ENCODE measurements around the gene TTC39A.

DNA sequence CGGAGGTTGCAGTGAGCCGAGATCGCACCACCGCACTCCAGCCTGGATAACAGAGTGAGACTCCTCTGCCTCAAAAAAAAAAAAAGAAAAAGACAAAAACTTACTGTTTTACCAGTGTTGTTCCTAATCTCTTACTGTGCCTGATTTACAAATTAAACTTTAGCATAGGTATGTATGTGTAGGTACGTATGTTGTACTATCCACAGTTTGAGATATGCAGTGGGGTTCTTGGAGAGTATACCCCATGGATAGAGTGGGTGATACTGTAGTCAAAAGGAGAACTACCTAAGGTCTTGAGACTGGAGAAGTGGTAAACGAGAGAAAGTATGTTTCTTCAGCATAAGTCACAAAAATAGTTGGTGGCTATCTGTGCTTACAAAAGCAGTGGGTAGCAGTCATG lies 55.7 kb downstream of the TTC39A start:
- TF ChIP-seq, protein P1, sequence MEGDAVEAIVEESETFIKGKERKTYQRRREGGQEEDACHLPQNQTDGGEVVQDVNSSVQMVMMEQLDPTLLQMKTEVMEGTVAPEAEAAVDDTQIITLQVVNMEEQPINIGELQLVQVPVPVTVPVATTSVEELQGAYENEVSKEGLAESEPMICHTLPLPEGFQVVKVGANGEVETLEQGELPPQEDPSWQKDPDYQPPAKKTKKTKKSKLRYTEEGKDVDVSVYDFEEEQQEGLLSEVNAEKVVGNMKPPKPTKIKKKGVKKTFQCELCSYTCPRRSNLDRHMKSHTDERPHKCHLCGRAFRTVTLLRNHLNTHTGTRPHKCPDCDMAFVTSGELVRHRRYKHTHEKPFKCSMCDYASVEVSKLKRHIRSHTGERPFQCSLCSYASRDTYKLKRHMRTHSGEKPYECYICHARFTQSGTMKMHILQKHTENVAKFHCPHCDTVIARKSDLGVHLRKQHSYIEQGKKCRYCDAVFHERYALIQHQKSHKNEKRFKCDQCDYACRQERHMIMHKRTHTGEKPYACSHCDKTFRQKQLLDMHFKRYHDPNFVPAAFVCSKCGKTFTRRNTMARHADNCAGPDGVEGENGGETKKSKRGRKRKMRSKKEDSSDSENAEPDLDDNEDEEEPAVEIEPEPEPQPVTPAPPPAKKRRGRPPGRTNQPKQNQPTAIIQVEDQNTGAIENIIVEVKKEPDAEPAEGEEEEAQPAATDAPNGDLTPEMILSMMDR (IDR thresholded peaks at IDR 0.05) = no peak
- no peak for TF ChIP-seq POLR2A (IDR thresholded peaks at IDR 0.05)
